DMS53 (cell line): Measurements from ENCODE around the gene RAB11FIP3.

Source experiments
- DNase-seq: peaks from one replicate; lab custom pipeline; 2025; lab: John Stamatoyannopoulos, UW

The RAB11FIP3 gene

DNA sequence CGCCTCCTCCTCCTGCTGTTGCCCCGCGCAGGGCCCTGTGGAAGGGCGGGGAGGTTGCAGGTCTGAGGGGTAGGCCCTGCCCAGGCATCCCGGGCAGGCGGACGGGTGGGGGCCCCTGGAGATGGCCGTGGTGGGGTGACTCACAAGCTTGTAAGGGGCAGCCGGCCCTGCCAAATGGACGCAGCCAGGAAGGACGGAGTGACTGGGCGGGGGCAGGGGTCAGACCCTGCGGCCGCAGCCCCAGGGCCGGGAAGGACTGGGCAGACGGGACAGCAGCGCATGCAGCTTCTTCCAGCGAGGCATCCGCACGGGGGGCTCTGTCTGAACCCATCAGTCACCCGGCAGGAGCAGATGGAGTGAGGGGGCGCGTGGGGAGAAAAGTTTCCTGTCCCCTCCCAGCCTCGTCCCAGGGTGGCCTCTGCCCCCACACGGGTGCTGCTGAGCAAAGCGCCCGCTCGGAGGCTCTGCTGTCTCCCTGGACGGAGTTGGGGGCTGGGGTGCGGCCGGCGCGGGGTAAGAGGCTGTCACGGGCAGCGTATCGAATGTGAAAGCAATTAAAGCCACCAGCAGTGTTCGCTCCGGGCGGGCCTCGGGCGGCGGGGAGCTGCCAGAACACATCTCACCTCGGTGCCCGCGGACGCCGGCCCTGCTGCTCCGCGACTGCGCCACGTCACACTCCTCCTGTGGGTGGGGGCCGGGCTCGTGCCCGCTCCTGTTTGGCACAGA is 129.4 kb downstream of the RAB11FIP3 start:
- DNase-seq: peak; percentile 64

DNA sequence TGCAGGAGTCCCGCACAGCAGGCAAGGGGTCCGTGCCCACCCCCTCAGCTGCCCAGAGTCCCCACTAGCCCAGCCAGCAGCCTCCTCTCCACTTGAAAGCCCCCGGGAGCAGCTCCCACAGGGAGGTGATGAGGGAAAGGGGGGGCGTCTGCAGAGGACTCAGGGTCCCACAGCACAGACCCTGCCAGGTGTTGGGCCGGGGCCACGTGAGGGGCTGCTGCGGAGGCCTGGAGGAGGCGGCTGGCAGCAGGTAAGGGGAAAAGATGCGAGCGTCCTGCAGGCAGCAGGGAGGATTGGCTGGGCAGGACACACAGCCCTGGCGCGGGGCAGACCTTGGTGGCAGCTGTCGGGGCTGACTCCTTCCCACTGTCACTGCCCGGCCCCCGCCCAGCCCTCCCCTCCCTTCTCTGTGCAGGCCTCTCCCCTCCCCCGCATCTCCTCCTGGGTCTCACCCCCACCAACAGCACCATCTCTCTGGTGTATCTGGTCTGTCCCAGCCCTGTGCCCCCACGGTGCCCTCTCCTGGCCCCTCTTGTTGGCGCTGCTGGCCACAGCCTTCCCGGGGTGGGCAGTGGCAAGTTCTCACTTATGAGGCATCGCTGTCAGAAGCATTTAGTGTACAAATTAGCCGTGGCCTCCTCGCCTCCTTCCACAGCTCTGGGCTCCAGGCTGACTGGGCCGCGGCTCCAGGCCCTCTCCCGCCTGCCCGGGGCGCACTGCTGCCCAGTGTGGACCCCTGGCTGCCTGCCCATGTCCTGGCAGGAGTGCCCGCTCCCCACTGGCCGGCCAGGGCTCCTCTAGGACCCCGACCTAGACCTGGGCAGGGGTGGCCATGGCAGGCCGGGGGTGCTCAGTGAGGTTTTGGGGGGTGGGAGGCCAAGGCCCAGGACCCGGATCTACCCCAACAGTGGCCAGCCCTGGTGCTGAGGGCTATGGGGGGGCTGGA is 130.4 kb downstream of the RAB11FIP3 start:
- DNase-seq: peak; percentile 34

DNA sequence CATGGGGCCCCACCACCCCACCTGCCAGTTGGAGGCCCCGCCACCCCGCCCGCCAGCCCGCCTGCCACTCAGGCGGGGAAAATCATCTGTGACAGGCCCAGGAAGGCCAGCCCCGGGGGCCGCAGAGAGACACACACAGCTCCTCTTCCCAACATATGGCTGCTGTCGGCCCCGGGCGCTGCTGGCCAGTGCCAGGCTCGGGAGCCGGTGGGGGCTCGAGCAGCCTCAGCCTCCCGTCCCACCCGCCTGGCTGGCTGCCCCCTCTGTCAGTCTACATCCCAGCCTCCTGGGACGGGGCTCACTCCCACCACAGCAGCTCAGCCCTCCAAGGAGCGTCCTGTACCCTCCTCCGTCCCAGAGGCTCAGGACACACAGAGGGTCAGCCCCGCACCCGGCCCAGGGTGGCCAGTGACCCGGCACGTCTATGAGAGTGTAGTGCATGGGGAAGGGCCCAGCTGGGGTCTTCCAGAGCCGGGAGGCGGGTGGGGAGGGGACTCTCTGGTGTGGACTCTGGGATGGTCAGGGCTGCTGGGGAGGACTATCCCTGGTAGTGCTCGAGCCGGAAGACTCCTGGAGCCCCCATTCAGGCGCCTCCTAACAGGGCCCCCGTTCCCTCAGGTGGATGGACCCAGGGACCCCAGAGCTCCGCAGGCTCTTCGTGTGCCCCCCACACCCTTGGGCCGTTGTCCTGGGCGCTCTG is 131.2 kb downstream of the RAB11FIP3 start:
- DNase-seq: no peak

DNA sequence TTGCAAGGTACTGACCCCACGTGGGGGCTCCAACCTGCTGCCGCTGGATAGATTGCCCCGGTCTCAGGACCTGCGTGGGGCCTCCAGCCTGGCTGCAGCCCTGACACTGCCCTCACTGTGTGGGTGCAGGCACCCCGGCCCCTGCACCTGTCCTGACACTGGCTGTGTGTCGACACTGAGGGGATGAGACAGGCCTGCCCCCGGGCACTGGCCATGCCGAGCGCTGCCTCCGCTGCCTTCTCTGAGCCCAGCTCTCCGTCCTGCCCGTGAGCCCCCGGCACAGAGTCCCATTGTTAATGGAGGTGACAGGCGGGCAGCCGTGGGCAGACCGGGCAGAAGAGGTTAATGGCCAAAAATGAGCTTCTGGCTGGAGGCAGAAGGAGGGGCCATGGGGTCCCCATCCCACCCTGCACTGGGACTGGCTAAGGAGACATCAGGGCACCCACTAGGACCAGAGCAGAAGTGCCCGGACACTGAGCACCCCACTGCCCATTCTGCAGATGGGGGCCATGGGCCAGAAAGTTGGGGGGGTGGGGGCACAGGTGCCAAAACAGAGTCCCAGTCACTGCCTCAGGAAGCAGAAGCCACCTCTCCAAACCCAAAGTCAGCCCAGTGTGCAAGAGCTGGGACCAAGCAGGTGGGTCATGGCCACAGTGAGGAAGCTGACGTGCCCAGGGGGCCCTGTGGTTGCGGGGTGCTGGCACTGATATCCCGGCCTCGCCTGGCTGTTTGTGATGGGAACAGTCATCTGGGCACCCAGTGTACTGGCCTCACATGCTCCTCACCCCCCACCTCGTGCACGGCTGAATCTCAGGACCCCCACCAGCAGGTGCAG is 132.2 kb downstream of the RAB11FIP3 start:
- no peak for DNase-seq

DNA sequence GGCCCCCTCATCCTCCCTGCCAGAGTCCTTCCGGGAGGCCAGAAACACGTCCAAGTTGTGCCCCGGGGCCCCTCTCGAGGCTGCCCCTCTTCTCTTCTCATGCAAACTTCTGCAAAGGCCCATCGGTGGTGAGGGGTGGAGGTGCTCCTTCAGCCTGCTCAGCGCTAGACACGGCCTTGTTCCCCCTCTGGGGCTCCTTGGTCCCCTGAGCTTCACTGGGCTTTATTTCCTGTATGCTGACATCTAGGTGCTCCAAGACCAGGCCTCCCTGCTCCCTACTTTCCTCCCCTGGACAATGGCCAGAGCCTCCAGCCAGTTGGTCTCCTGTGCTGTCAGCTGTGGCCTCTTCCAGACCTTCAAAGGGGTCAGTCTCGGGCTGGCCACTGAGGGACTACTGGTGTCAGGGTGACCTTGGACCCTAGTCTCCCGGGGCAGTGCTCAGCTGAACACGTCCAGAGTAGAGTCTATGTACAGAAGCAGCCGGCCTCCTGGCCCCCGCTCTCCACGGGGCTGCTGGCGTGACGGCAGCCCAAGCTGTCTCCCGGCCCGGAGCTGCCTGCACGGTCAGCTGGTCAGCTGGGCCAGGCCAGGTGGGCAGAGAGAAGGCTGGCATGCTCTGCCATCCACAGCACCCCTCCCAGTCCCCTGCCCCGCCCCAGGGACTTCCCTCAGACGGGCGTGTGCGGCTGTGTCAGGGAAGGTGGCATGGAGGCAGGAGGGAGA is 133.0 kb downstream of the RAB11FIP3 start:
- no peak for DNase-seq

DNA sequence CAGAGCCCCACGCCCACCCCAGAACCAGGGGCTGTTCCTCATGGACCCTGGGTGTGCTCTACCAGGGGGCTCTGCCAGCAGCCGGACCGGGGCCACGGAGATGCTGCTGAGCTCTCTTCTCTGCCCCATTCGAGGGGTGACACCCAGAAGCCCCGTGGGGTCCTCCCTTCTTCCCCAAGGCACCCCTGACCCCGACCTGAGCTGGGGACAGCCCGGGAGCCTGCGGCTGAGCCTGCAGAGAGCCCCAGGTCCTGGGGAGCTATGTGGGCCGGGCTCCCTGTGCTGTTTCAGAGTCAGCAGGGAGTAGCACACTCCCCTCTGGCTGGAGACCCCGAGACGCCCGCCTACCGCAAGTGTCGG is 133.6 kb downstream of the RAB11FIP3 start:
- no peak for DNase-seq

DNA sequence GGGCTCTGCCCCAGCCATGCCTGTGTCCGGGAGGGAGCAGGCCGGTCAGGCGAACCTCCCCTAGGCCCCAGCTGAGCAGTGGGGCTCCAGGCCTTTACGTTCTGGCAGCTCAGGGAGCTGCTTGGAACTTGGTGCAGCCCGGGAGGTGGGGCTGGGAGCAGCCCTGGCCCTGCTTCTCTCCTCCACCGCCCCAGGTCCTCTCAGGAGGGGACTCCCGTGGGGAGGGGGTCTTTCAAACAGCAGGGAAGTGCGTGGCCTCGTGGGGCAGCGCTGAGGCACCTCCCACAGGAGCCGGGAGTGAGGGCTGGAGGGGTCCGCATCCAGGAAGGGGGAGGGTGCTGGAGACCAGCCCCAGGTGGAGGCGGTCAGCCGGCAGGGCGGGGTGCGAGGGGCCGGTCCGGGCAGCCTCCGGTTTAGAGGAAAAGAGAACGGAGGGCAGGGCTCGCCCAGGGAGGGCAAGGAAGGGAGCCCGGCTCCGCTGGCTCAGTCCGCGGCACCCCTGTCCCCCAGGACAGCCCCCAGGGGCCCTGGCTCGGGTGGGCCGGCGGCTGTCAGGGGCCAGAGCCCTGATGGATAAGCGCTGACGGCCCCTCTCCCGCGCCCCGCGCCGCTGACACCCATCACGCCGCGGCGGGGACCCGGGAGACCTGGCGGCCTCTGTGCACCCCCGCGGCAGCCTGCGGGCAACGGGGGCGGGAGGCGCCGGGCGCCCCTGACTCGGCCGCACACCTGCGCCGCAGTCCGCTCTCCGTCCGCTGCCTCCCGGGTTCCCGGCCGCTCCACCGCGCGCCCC is 134.2 kb downstream of the RAB11FIP3 start:
- DNase-seq: peak; percentile 33

DNA sequence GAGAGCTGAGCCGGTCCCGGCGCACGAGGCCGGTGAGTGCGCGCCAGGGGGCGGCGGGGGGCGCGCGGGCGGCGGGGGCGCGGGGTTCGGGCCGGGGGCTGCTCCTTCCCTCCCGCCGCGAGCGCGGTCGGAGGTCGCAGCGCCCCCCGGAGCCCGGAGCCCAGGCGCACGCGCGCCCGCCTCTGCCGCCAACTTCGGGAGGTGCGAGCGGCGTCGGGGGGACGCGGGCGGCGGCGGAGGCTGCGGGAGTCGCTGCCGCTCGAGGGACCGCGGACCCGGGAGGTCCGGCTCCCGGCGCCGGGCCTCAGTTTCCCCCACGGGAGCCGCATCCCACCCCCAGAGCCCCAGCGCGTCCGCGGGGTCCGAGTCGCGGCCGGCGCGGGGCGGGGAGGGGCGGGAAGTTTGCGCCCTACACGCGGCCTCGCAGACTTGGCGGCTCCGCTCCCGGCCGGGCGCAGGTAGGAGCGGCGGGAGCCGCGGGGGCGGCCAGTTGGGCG is 134.8 kb downstream of the RAB11FIP3 start, which contains the start of gene PRR35:
PRR35 (plus strand) TSS at position 191 of the 497 bp plus-strand sequence. CDS start 2,901 bp downstream, outside the sequence.
- no peak for DNase-seq

DNA sequence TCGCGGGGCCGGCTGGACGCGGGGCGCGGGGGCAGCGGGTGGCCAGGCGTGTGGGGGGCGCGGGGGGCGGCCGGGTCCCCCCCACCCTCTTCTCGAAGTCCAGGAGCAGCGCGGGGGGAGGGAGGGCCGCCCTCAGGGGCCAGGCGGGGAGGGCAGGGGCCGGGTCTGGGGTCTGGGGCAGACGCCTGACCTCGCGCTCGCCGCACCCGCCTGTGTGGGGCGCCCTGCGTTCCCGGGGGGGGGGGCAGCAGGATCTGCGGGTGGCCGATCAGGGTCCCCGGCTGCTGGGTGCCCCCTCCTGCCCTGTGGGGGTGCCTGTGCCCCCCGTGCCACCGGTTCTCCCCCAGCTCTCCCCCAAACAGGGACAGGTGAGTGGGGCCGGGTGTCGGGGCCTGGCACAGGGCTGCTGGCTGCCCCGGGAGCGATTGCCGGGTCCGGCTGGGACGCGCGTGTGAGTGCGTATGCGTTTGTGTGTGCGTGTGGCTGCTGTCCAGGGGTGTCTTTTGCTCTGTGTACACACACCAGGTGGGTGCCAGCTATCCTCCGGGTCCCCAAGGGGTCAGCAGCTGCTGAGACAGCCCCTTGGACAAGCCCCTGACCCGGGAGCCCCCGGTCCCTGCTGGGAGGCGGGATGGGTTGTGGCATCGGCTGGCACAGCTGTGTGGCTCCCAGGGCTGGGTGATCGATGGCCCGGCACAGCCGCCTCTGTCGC is 135.4 kb downstream of the RAB11FIP3 start:
- DNase-seq: no peak

DNA sequence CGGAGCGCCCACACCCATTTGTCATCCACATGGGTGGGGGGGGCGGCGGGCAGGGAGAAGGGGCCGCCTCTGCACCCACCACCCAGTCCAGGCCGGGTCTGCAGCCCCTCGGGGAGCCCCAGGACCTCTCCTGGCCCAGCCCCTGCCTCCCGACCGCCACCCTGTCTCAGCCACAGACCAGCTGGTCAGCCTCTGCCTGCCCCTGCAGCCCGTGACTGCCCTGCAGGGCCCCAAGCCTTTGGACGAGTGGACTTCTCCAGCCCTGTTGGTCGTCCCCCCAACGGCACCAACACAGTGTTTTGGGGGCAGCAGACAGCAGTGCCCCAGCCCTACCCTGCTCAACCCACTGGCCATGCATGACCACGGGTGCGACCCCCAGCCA is 136.0 kb downstream of the RAB11FIP3 start:
- DNase-seq: no peak

DNA sequence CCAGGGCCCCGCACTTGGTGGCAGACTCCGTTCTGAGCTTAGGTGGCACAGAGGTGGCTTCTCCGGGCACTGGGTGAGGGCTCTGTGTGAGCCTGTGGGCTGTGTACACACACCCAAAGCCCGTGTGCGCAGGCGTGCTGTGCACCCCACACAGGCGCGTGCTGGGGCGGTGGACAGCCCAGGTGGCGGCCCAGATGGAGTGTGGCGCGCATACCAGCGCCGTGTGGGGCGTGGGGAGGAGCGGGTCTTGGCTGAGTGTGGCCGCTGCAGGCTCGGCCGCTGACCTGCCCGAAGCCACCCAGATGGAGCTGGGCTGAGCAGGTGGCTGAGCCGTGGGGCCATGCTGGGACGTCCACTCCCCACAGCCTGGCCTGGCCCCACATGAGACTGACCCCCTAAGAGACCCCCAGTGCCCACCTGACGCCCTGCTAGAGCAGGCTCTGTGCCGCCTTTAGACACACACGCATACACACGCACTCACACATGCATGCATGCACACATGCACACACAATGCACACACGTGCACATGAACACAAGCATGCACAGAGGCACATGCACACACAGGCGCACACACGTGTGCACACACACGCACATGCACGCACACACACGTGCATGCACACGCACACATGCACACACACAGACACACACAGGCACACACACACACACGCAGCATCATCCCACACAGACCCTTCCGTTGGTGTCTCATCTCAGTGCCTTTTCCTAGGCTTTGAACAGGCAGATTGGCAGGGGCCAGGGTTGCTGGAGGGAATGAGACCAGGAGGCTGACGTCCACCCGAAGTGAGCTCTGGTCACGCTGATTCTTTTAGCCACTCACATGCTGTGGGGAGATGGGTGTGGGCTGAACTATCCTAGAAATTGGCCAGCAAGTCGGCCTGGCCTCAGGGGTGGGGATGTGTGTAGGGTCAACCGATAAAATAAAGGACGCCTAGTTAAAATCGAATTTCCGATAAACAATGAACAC is 136.8 kb downstream of the RAB11FIP3 start:
- DNase-seq: peak; percentile 42

DNA sequence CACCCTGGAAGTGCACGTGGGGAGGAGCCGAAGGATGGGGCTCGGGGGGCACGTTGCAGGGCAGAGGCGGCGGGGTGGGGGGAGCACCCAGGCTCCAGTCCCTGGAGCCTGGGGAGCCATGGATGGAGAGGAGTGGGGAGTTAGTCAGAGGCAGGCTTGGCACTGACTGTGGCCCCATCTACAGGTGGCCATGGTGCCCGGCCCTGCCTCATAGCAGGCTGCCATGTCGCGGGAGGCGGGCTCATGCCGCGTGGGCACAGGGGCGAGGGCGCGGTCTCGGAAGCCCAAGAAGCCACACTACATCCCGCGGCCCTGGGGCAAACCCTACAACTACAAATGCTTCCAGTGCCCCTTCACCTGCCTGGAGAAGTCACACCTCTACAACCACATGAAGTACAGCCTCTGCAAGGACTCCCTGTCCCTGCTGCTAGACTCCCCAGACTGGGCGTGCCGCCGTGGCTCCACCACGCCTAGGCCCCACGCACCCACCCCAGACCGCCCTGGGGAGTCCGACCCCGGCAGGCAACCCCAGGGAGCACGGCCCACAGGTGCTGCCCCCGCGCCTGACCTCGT is 137.7 kb downstream of the RAB11FIP3 start:
- DNase-seq: peak; percentile 34

DNA sequence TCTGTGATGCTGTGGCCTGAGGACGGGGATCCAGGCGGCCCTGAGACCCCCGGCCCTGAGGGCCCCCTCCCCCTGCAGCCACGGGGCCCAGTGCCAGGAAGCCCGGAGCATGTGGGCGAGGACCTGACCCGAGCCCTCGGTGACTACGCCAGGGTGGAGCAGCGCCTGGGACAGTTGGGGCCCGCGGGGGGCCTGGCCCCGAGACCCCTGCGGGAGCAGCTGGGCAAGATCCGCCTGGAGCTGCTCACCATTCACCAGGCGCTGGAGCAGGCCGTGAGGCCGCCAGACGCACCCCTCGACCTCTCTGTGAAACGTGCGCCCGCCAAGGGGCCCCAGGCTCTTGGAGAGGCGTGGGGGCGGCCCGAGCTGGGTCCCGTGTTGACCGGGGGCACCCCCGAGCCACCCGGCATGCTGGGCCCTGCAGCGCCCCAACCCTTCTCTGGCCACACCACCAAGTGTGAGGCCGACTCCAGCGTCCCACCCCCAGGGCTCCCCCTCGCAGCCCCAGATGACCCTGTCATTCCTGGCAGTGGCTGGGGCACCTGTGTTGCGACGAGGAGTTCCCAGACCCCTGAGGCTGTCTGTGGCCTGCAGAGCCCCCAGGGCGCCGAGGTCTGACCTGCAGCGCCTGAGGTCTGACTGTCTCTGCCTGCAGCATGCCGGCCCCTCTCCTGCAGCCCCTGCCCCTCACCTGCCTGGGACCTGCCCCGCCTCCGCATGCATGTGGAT is 139.4 kb downstream of the RAB11FIP3 start:
- DNase-seq: no peak

DNA sequence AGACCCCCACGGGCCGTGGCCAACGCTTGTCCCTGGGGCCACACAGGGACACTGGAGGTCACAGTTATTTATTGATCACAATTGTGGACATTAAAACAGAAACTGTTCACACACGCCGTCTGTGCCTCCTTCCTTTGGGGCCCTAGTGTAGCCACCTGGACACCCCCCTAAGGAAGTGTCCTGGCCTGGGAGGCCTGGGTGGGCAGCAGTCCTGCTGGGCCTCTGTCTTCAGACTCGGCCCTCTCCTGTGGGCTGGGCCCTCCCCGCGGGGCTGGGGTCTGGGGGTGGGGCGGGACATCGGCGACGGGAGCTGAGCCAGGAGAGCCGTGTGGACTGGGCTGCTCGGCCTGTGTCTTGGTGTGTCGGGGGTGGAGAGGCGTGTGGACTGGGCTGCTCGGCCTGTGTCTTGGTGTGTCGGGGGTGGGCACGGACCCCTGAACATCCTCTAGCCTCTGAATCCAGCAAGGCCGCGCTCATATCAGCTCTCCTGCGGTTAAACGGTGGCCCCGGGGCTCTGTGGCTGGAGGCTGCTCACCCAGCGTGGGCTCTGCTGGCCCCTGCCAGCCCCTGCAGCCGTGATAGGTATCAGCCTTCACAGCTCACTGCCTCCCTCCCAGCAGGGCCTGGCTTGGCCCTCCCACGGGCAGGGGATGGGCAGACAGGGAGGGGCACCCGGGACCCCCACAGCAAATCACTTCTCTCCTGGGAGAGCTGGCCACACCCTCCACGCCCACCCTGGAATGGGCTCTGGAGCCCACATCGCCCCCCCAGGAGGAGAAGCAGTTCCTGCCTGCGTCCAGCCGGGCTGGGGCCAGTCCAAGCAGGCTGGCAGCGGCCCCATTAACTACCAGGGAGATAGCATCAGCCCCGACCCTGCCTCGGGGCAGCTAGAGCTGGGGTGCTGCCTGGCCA is 140.2 kb downstream of the RAB11FIP3 start:
- no peak for DNase-seq

DNA sequence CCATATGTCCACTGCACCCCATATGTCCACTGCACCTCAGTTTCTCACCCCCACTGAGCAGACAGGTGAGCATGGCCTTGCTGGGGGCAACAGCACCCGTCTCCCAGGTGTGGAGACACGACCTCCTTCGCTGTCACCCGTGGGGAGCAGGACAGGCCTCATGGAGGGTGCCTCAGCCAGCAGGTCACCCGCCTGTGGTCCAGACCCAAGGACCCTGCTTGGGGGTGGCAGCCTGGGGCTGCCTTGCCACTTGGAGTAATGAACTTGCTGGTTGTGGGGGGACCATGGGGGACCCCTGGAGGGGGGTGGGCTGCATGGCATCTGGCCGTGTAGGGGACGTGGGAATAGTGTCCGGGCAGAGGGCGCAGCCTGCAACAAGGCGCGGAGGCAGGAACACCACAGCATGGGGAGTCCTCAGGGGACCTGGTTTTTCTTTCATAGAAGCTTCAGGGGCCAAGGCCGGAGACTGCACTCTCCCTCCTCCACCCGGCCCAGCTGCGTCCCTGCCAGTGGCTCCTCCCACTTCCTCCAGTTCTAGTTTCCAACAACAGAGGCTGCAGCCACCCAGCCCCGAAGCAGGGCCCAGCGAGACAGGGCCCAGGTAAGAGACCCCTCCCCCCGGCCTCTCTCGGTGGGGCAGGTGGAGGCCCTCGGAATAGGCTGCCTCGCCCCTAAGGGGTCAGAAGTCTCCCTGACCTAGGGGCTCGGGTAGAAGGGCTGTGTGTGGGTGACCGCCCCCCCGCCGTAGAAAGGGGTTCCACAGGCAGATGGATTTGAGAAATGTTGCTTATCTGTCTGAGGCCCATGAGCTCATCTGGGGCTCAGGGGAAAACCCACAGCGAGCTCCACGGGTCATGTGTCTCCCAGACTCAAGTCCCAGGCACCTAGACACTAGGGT is 141.3 kb downstream of the RAB11FIP3 start, which contains the start of gene NHLRC4:
NHLRC4 (plus strand) TSS at position 531 of the 898 bp plus-strand sequence. CDS start 1,043 bp downstream, outside the sequence.
- DNase-seq: peak; percentile 82
